Adrenal gland (tissue), 12 donors: ENCODE data around the gene PLEKHG4B. TPM values are rescaled to one million over a fixed set of nuclear protein-coding genes. Genes with fewer than 3 reads are reported as not detected.

Experiments
- DNase-seq, 7 donors: peaks; one replicate each; pipeline ENCODE4 v3.0.0-alpha.2; 2019 to 2020
- H3K27ac ChIP-seq, 5 donors: fragments of 200-600 bp; sonication (generic) in 4 of 5; 1 replicate in 3 of 5; 2 replicates in 2 of 5; pipeline versions ENCODE4 v1.5.1 to v1.8.0; 2016 to 2020; ENCODE audit warnings: mild to moderate bottlenecking in 1 of 5
- H3K27me3 ChIP-seq: fragments of 200-600 bp; 2 replicates; pipeline ENCODE4 v1.8.0; 2021
- H3K36me3 ChIP-seq, 2 donors: fragments of 200-600 bp; replicated peaks in 1 of 2; 1 replicate in 1 of 2; 2 replicates in 1 of 2; pipeline versions ENCODE4 v1.5.1 to v1.8.0; 2018 to 2022
- H3K4me1 ChIP-seq, 2 donors: fragments of 200-600 bp; replicated peaks in 1 of 2; 1 replicate in 1 of 2; 2 replicates in 1 of 2; pipeline versions ENCODE4 v1.5.1 to v1.8.0; 2018 to 2021
- H3K4me3 ChIP-seq, 4 donors: fragments of 200-600 bp; sonication (generic) in 3 of 4; one replicate each; pipeline ENCODE4 v1.5.1; 2016 to 2018
- H3K9me3 ChIP-seq, 3 donors: fragments of 200-600 bp; sonication (generic) in 1 of 3; replicated peaks in 1 of 3; 1 replicate in 2 of 3; 2 replicates in 1 of 3; pipeline versions ENCODE4 v1.5.1 to v1.8.0; 2016 to 2021
- CTCF ChIP-seq, 6 experiments: fragments of 450-650 bp in 4 of 6; fragments of 200-600 bp in 2 of 6; sonication (generic) in 1 of 6; IDR thresholded peaks; 1 replicate in 5 of 6; 2 replicates in 1 of 6; pipeline versions ENCODE4 v1.5.1 to v1.8.0; 2016 to 2021; ENCODE audit warnings: antibody characterized with exemption in 6 of 6, mild to moderate bottlenecking in 2 of 6, moderate library complexity in 1 of 6
- POLR2A ChIP-seq, 2 donors: fragments of 450-650 bp; IDR thresholded peaks; one replicate each; pipeline ENCODE4 v1.6.1; 2017; ENCODE audit warnings: antibody characterized with exemption in 2 of 2, mild to moderate bottlenecking in 2 of 2, moderate library complexity in 1 of 2
- WGBS, 4 donors: extraction: QIAGEN DNeasy Blood & Tissue Kit in 2 of 4; methylation state at CpG; one replicate each; pipeline versions ENCODE4 v1.1.5 to v1.1.7; 2013 to 2017; 5-methylcytosine and 5-hydroxymethylcytosine counted together
- intact Hi-C, 2 donors: fragments of 100-400 bp; cut with DNase I; formaldehyde crosslinking; loops; one replicate each; pipeline versions ENCODE4 v1.14.1 to v1.15.0; 2022 to 2023
- polyA plus RNA-seq, 3 donors: library from polyadenylated mRNA; stranded (reverse); fragments of 200-250 nt in 2 of 3; fragments of 350-450 nt in 1 of 3; fragmentation: Illumina TruSeq in 1 of 3; extraction: RNeasy Lipid Tissue Mini Kit (QIAGEN cat#74804) in 1 of 3; gene quantifications; one replicate each; pipeline ENCODE4 v1.2.3, GENCODE V29; 2013 to 2014
- total RNA-seq, 9 donors: library from RNA; depleted of rRNA in 4 of 9; stranded (reverse); fragments of >200 nt in 4 of 9; fragments of 120-200 nt in 1 of 9; fragmentation: NEBNext Ultra II Directional in 1 of 9; extraction: Animal tissue kit (Norgen Biotek cat#: 25700) in 1 of 9; gene quantifications; one replicate each; pipeline versions ENCODE4 v1.1.0 to v1.2.4, GENCODE V29; 2013 to 2023
- donor health status: healthy with polysubstance abuse.
- donor health status: Bipolar disorder and iron deficiency.
- donor health status: DM: yes; HTN: yes; CAD: no.
- donor health status: DM: no; HTN: no; CAD: no.
- donor health status: DM: no; HTN: no; CAD: no.
- donor health status: DM: yes; HTN: yes; CAD: no.

The PLEKHG4B gene
- total and polyA plus RNA-seq, 12 donors, result 0.03 to 3.4 (median 0.12) TPM

GRCh38 chr5:191036-191948 lies 99.3 kb downstream of the PLEKHG4B start, which contains the start of gene LRRC14B:
Gene LRRC14B (plus strand): TSS chr5:191495. CDS start chr5:191539, 44 bp downstream.
- TF ChIP-seq POLR2A (IDR thresholded peaks at IDR 0.05), result no peak
- TF ChIP-seq CTCF (IDR thresholded peaks at IDR 0.05), result no peak
- H3K9me3 ChIP-seq, result no peaks in the 10 kb centered on the region
- H3K27me3 ChIP-seq, result no peaks in the 10 kb centered on the region
- no peak within 1 kb of the TSS for H3K4me3 ChIP-seq
- intact Hi-C loops, result no loop called here
- no peaks in the 10 kb centered on the region for H3K36me3 ChIP-seq
- peaks cover 0 to 6% of the 10 kb centered on the region in 2 donors for H3K4me1 ChIP-seq
- DNase-seq, result no peak
- H3K27ac ChIP-seq, result no peak within 1 kb of the TSS
- 38 to 50% (median 45%) methylated on average over 16 to 56 of the region's 56 CpGs for WGBS, 4 donors

- H3K36me3 ChIP-seq, result no peaks in the 10 kb centered on the region
- intact Hi-C loops, result no loop called here
- no peak overlapping the region for H3K27ac ChIP-seq
- H3K4me1 ChIP-seq, result peaks cover 0 to 6% of the 10 kb centered on the region in 2 donors
- H3K27me3 ChIP-seq, result no peaks in the 10 kb centered on the region
- H3K4me3 ChIP-seq, result no peak overlapping the region
- WGBS, 4 donors, result 85 to 94% (median 88%) methylated on average over 10 to 46 of the region's 46 CpGs
- TF ChIP-seq POLR2A (IDR thresholded peaks at IDR 0.05) (no peak), CTCF (IDR thresholded peaks at IDR 0.05) (no peak)
- no peak for DNase-seq
- H3K9me3 ChIP-seq, result no peaks in the 10 kb centered on the region
These were observed 100.2 kb downstream of the PLEKHG4B start for GRCh38 chr5:191949-192690.

GRCh38 chr5:192691-192969 lies 100.7 kb downstream of the PLEKHG4B start:
- intact Hi-C loops, result no loop called here
- H3K27me3 ChIP-seq, result no peaks in the 10 kb centered on the region
- no peak for DNase-seq
- H3K4me3 ChIP-seq, result no peak overlapping the region
- no peak overlapping the region for H3K27ac ChIP-seq
- TF ChIP-seq CTCF (IDR thresholded peaks at IDR 0.05) (no peak), POLR2A (IDR thresholded peaks at IDR 0.05) (no peak)
- H3K9me3 ChIP-seq, result no peaks in the 10 kb centered on the region
- H3K36me3 ChIP-seq, result no peaks in the 10 kb centered on the region
- WGBS, 4 donors, result 81 to 91% (median 83%) methylated on average over 9 of the region's 9 CpGs
- peaks cover 0 to 6% of the 10 kb centered on the region in 2 donors for H3K4me1 ChIP-seq
